ENCODE data around the gene WHRN.

DNA sequence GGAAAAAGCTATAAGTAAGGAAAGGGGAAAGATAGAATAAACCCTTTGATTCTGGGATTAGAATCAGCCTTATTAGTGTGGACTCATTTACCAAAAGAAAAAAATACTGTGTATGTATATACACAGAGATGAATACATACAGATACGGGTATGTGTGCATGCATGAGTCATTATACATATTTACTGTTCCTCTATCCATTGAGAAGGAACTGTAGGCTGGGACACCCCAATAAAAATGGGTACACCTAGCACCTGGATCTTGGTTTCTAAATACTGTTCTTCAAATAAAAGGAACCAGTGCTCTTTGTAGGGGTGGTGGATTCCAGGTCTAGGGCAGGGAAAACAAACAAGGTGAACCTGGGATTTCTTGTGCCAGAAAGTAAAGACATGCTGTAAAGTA lies 48.3 kb downstream of the WHRN start:
- TF ChIP-seq CTCF (IDR thresholded peaks at IDR 0.05) = no peak
- TF ChIP-seq POLR2A (IDR thresholded peaks at IDR 0.05) = no peak
- TF ChIP-seq POLR2AphosphoS5 (IDR thresholded peaks at IDR 0.05; ENCODE audit: insufficient read depth in 1 of 2, low read depth in 1 of 2) = no peak
